Stimulated activated CD4-positive, alpha-beta T cell treated with anti-CD3 and anti-CD28 coated beads, TNF-alpha, amount 100 ng/mL, for 1 hour (primary cell): ENCODE measurements around the gene OR10H5.
"Not testable (repeated sequence)": the region's sequence is repeated elsewhere in the genome, so short reads cannot be mapped to it uniquely, and the experiment has no call there.

Experiments used
- DNase-seq, 3 donors: peaks; one replicate each; pipeline ENCODE4 v3.0.0-alpha.2; 2020; ENCODE audit warnings: low read depth in 3 of 3, low spot score in 1 of 3

The OR10H5 gene

GRCh38 chr19:15787611-15788155, at the start of gene OR10H5:
OR10H5 (plus strand) TSS chr19:15787661; CDS start chr19:15794049, 6,388 bp downstream.
- no peak for DNase-seq

GRCh38 chr19:15737722-15738121, 49.7 kb upstream of the OR10H5 start, which contains the start of gene OR10H3:
OR10H3 (plus strand) TSS chr19:15737985; CDS start chr19:15741393, 3,408 bp downstream.
- no peak for DNase-seq

GRCh38 chr19:15740785-15741184, 46.7 kb upstream of the OR10H5 start:
- DNase-seq, result no peak

GRCh38 chr19:15748239-15748638, 39.2 kb upstream of the OR10H5 start:
- DNase-seq, result no peak

- no peak for DNase-seq
These were observed 29.1 kb upstream of the OR10H5 start for GRCh38 chr19:15758379-15758778.

- no peak for DNase-seq
These were observed 27.4 kb upstream of the OR10H5 start for GRCh38 chr19:15759962-15760565.

- DNase-seq, result no peak
These were observed 17.9 kb upstream of the OR10H5 start for GRCh38 chr19:15769586-15769985.

GRCh38 chr19:15774159-15774558, 13.3 kb upstream of the OR10H5 start:
- not testable (repeated sequence) for DNase-seq

GRCh38 chr19:15775249-15775648, 12.2 kb upstream of the OR10H5 start:
- no peak for DNase-seq

- DNase-seq, result no peak
These were observed 11.2 kb upstream of the OR10H5 start for GRCh38 chr19:15776264-15776663.

GRCh38 chr19:15776991-15777970, 10.2 kb upstream of the OR10H5 start:
- no peak for DNase-seq

GRCh38 chr19:15779756-15780476, 7.5 kb upstream of the OR10H5 start:
- no peak for DNase-seq

- DNase-seq, result no peak
These were observed 6.6 kb upstream of the OR10H5 start for GRCh38 chr19:15780610-15781418.

- no peak for DNase-seq
These were observed 5.8 kb upstream of the OR10H5 start for GRCh38 chr19:15781661-15782060.

GRCh38 chr19:15782211-15782610, 5.2 kb upstream of the OR10H5 start:
- DNase-seq, result no peak

- DNase-seq, result not testable (repeated sequence)
These were observed 4.6 kb upstream of the OR10H5 start for GRCh38 chr19:15782896-15783295.

GRCh38 chr19:15788594-15789270, 1.3 kb downstream of the OR10H5 start:
- DNase-seq, result no peak

- DNase-seq, result no peak
These were observed 2.6 kb downstream of the OR10H5 start for GRCh38 chr19:15790096-15790495.

- not testable (repeated sequence) for DNase-seq
These were observed 6.8 kb downstream of the OR10H5 start for GRCh38 chr19:15794279-15794678.

- DNase-seq, result no peak
These were observed 22.9 kb downstream of the OR10H5 start for GRCh38 chr19:15810335-15810734.
